LNCAP (cell line): ENCODE measurements around the gene KRTAP4-2.

Experiments used
- CTCF ChIP-seq: fragments of 450-650 bp; IDR thresholded peaks from 2 replicates; pipeline ENCODE4 v1.5.1; 2017; ENCODE audit warnings: mild to moderate bottlenecking

The KRTAP4-2 gene

GRCh38 chr17:41141361-41141760 lies 36.7 kb downstream of the KRTAP4-2 start:
- no peak for TF ChIP-seq CTCF

- no peak for TF ChIP-seq CTCF
Observed at GRCh38 chr17:41140360-41141131, 37.5 kb downstream of the KRTAP4-2 start, which contains the start of gene KRTAP4-6. KRTAP4-6 (minus strand) TSS chr17:41140544; CDS start chr17:41140487, 57 bp downstream.

GRCh38 chr17:41133880-41134735 lies 43.9 kb downstream of the KRTAP4-2 start:
- TF ChIP-seq CTCF: no peak

- no peak for TF ChIP-seq CTCF
Observed at GRCh38 chr17:41131979-41132378, 46.0 kb downstream of the KRTAP4-2 start.
